Panc1 (cell line): Measurements from ENCODE around the gene ATXN1. TPM values are rescaled to one million over a fixed set of nuclear protein-coding genes. Genes with fewer than 3 reads are reported as not detected.

Source experiments
- ATAC-seq: fragments of 200-7000 bp; cut with Tn5 transposase; 2 replicates; pipeline ENCODE4 v1.9.1; 2020; ENCODE audit warnings: mild to moderate bottlenecking, moderate library complexity
- BruUV-seq: library from RNA; stranded (reverse); fragments of 400-500 nt; replicated peaks from 2 replicates; lab custom pipeline; 2021; lab: Mats Ljungman, UMichigan
- CTCF ChIA-PET: fragments of 300-600 bp; sonication (Branson Sonifier 250); formaldehyde crosslinking; loops from one replicate; lab custom pipeline; 2022; ENCODE audit warnings: antibody characterized with exemption; lab: Charles Lee
- POLR2A ChIA-PET: fragments of 300-600 bp; sonication (Branson Sonifier 250); formaldehyde crosslinking; loops from one replicate; lab custom pipeline; 2022; ENCODE audit warnings: antibody characterized with exemption; lab: Charles Lee
- DNase-seq: peaks from one replicate; pipeline ENCODE4 v3.0.0-alpha.2; 2010; ENCODE audit warnings: low read depth, low spot score
- H3K27ac ChIP-seq: 2 replicates; pipeline ENCODE4 v1.5.1; 2011; ENCODE audit warnings: mild to moderate bottlenecking, low read length, inconsistent platforms
- H3K27me3 ChIP-seq: fragments of 200-500 bp; sonication (Bioruptor generic); 2 replicates; pipeline ENCODE4 v1.6.0; 2014; ENCODE audit warnings: low read length, inconsistent platforms; ENCODE audit not compliant: control insufficient read depth, insufficient read depth
- H3K36me3 ChIP-seq: fragments of 200-500 bp; sonication (Bioruptor generic); 2 replicates; pipeline ENCODE4 v1.5.1; 2014; ENCODE audit warnings: inconsistent platforms, mild to moderate bottlenecking, low read length, moderate library complexity; ENCODE audit not compliant: control insufficient read depth, insufficient read depth
- H3K4me1 ChIP-seq: 2 replicates; pipeline ENCODE4 v1.5.1; 2011; ENCODE audit warnings: inconsistent platforms, mild to moderate bottlenecking, low read length, moderate library complexity; ENCODE audit not compliant: control insufficient read depth, insufficient read depth
- H3K4me3 ChIP-seq, 2 experiments: 2 replicates each; pipeline ENCODE4 v1.5.1; 2011 to 2012; ENCODE audit warnings: low read depth in 2 of 2, low read length in 2 of 2, mild to moderate bottlenecking in 2 of 2, inconsistent platforms in 1 of 2, moderate library complexity in 1 of 2
- H3K9me3 ChIP-seq: fragments of 200-500 bp; sonication (Bioruptor generic); 2 replicates; pipeline ENCODE4 v1.5.1; 2014; ENCODE audit warnings: low read depth, mild to moderate bottlenecking, inconsistent platforms, low read length, moderate library complexity; ENCODE audit not compliant: control insufficient read depth, insufficient read depth
- CTCF ChIP-seq: fragments of 450-650 bp; IDR thresholded peaks from 2 replicates; pipeline ENCODE4 v1.5.1; 2017; ENCODE audit warnings: mild to moderate bottlenecking
- POLR2AphosphoS5 ChIP-seq: IDR thresholded peaks from 2 replicates; pipeline ENCODE4 v1.6.1; 2012; ENCODE audit warnings: mild to moderate bottlenecking, low read depth, low read length, moderate library complexity
- REST ChIP-seq, 2 experiments: IDR thresholded peaks; 2 replicates each; pipeline ENCODE4 v1.6.1; 2011 to 2012; ENCODE audit warnings: low read depth in 2 of 2, control low read depth in 1 of 2, low read length in 1 of 2, mild to moderate bottlenecking in 1 of 2, moderate library complexity in 1 of 2; ENCODE audit not compliant: insufficient read depth in 1 of 2
- SIN3A ChIP-seq: IDR thresholded peaks from 2 replicates; pipeline ENCODE4 v1.6.1; 2012; ENCODE audit warnings: low read depth, mild to moderate bottlenecking, low read length, moderate library complexity, borderline replicate concordance; ENCODE audit not compliant: insufficient read depth
- TCF7L2 ChIP-seq: IDR thresholded peaks from 2 replicates; pipeline ENCODE4 v1.6.1; 2011; ENCODE audit warnings: mild to moderate bottlenecking, low read depth, low read length, inconsistent platforms
- in situ Hi-C: cut with HindIII; loops from 2 replicates; pipeline ENCODE4 v1.10.0; 2016; ENCODE audit warnings: low sequenced_read_pairs, low pct_unique_long_range_greater_than_20kb
- intact Hi-C: fragments of 100-400 bp; cut with micrococcal nuclease; formaldehyde crosslinking; loops from one replicate; pipeline ENCODE4 v1.10.0; 2022; ENCODE audit not compliant: unreplicated experiment
- total RNA-seq: library from RNA; stranded (reverse); gene quantifications from one replicate; pipeline ENCODE4 v1.2.1, GENCODE V29; 2021; ENCODE audit not compliant: unreplicated experiment

The ATXN1 gene
- total RNA-seq, 1 experiment from 2014 or later: 67.1 TPM

- ATAC-seq (no peak), DNase-seq (no peak)
- no peak for TF ChIP-seq CTCF
- TF ChIP-seq REST (IDR thresholded peaks at IDR 0.05; ENCODE audit: insufficient read depth in 1 of 2, low read depth in 2 of 2, low read length in 1 of 2): no peak
- H3K4me3 ChIP-seq: no peak overlapping the region
- H3K36me3 ChIP-seq: no peaks in the 10 kb centered on the region
- ChIA-PET CTCF (no interaction called here), POLR2A (no interaction called here)
- H3K27ac ChIP-seq: no peak overlapping the region
- no peaks in the 10 kb centered on the region for H3K27me3 ChIP-seq
- BruUV-seq: no TSS peak
- intact Hi-C loops: no loop called here
- H3K9me3 ChIP-seq: no peaks in the 10 kb centered on the region
- peaks cover 21% of the 10 kb centered on the region for H3K4me1 ChIP-seq
- in situ Hi-C loops: no loop called here
These were observed 339.7 kb downstream of the ATXN1 start for GRCh38 chr6:16421462-16421960.

GRCh38 chr6:16420715-16421461, 340.4 kb downstream of the ATXN1 start:
- ChIA-PET CTCF (no interaction called here), POLR2A (no interaction called here)
- no TSS peak for BruUV-seq
- H3K27me3 ChIP-seq: no peaks in the 10 kb centered on the region
- H3K27ac ChIP-seq: no peak overlapping the region; the same call in 1 of the 2 replicates
- H3K36me3 ChIP-seq: no peaks in the 10 kb centered on the region
- H3K9me3 ChIP-seq: no peaks in the 10 kb centered on the region
- in situ Hi-C loops (no loop called here), intact Hi-C loops (no loop called here)
- H3K4me1 ChIP-seq: peaks cover 21% of the 10 kb centered on the region
- no peak; the same call in 1 of the 2 replicates for ATAC-seq
- H3K4me3 ChIP-seq: no peak overlapping the region
- no peak for DNase-seq
- TF ChIP-seq POLR2AphosphoS5 (no peak), TCF7L2 (no peak), CTCF (no peak), REST (IDR thresholded peaks at IDR 0.05; ENCODE audit: insufficient read depth in 1 of 2, low read depth in 2 of 2, low read length in 1 of 2) (no peak), SIN3A (no peak)
